GM12878 (cell line): ENCODE data around the gene PTPRM. TPM values are rescaled to one million over a fixed set of nuclear protein-coding genes. Genes with fewer than 3 reads are reported as not detected.

Experiments
- ATAC-seq: fragments of 200-7000 bp; cut with Tn5 transposase; 3 replicates; pipeline ENCODE4 v1.9.1; 2020; ENCODE audit warnings: mild to moderate bottlenecking, moderate library complexity
- BruUV-seq: library from RNA; stranded (reverse); fragments of 400-500 nt; replicated peaks from 2 replicates; lab custom pipeline; 2021; lab: Mats Ljungman, UMichigan
- CTCF ChIA-PET: fragments of 300-600 bp; sonication (Branson Sonifier 250); formaldehyde crosslinking; extraction: SDS; loops from one replicate; lab custom pipeline; 2021; ENCODE audit warnings: inconsistent platforms; lab: Yijun Ruan, JAX
- POLR2A ChIA-PET: fragments of 350-600 bp; formaldehyde crosslinking; extraction: SDS; loops from one replicate; lab custom pipeline; 2021; ENCODE audit warnings: inconsistent platforms; lab: Charles Lee
- RAD21 ChIA-PET: fragments of 300-600 bp; sonication (Branson Sonifier 250); formaldehyde crosslinking; loops from one replicate; lab custom pipeline; 2023; ENCODE audit warnings: antibody characterized with exemption; ENCODE audit not compliant: unreplicated experiment; lab: Charles Lee
- SMC1A ChIA-PET: fragments of 300-600 bp; sonication (Branson Sonifier 250); formaldehyde crosslinking; loops from one replicate; lab custom pipeline; 2023; ENCODE audit not compliant: unreplicated experiment, uncharacterized antibody; lab: Charles Lee
- DNase-seq: peaks from one replicate; pipeline ENCODE4 v3.0.0-alpha.2; 2011; ENCODE audit warnings: low read depth, low spot score
- FAIRE-seq: peaks from 3 replicates; lab custom pipeline; 2011; peaks lifted over from hg19 to GRCh38; lab: Jason Lieb, UNC
- H2AFZ ChIP-seq: 2 replicates; pipeline ENCODE4 v1.6.0; 2011; ENCODE audit warnings: low read depth, low read length, control low read depth; ENCODE audit not compliant: control insufficient read depth
- H3K27ac ChIP-seq: 2 replicates; pipeline ENCODE4 v1.5.1; 2011; ENCODE audit warnings: control low read depth; ENCODE audit not compliant: control insufficient read depth, insufficient read depth
- H3K27me3 ChIP-seq, 2 experiments: replicated peaks in 1 of 2; 2 replicates each; pipeline versions ENCODE4 v1.6.0 to v1.6.1; 2011; ENCODE audit warnings: low read length in 1 of 2; ENCODE audit not compliant: control insufficient read depth in 2 of 2, insufficient read depth in 2 of 2
- H3K36me3 ChIP-seq, 2 experiments: 2 replicates each; pipeline ENCODE4 v1.5.1; 2011; ENCODE audit warnings: low read length in 1 of 2; ENCODE audit not compliant: control insufficient read depth in 2 of 2, insufficient read depth in 2 of 2
- H3K4me1 ChIP-seq: 2 replicates; pipeline ENCODE4 v1.6.1; 2011; ENCODE audit warnings: mild to moderate bottlenecking, low read length, moderate library complexity, mixed read lengths; ENCODE audit not compliant: control insufficient read depth, insufficient read depth
- H3K4me2 ChIP-seq: 2 replicates; pipeline ENCODE4 v1.6.0; 2011; ENCODE audit warnings: control low read depth; ENCODE audit not compliant: control insufficient read depth, insufficient read depth
- H3K4me3 ChIP-seq: fragments of 200-600 bp; sonication (generic); 2 replicates; pipeline ENCODE4 v1.5.1; 2016
- H3K79me2 ChIP-seq: 2 replicates; pipeline ENCODE4 v1.6.0; 2011; ENCODE audit warnings: low read length; ENCODE audit not compliant: control insufficient read depth, insufficient read depth
- H3K9ac ChIP-seq: 2 replicates; pipeline ENCODE4 v1.8.0; 2011; ENCODE audit warnings: low read length, control low read depth, mixed read lengths; ENCODE audit not compliant: control insufficient read depth, insufficient read depth
- H3K9me3 ChIP-seq: replicated peaks from 3 replicates; pipeline ENCODE4 v1.5.1; 2011; ENCODE audit warnings: mild to moderate bottlenecking, low read length; ENCODE audit not compliant: control insufficient read depth, insufficient read depth
- H4K20me1 ChIP-seq: 2 replicates; pipeline ENCODE4 v1.6.0; 2011; ENCODE audit not compliant: control insufficient read depth, insufficient read depth
- EGR1 ChIP-seq, 2 experiments: IDR thresholded peaks; 1 replicate in 1 of 2; 2 replicates in 1 of 2; pipeline ENCODE4 v1.6.1; 2011 to 2012; ENCODE audit warnings: low read depth in 2 of 2, low read length in 2 of 2, borderline replicate concordance in 1 of 2, mild to moderate bottlenecking in 1 of 2, moderate library complexity in 1 of 2
- ETV6 ChIP-seq, 2 experiments: fragments of 450-650 bp in 1 of 2; IDR thresholded peaks in 1 of 2; conservative IDR thresholded peaks in 1 of 2; 2 replicates each; pipeline ENCODE4 v1.6.1; 2014; ENCODE audit warnings: antibody characterized with exemption in 1 of 2, borderline replicate concordance in 1 of 2, low read depth in 1 of 2, mild to moderate bottlenecking in 1 of 2, moderate library complexity in 1 of 2
- HSF1 ChIP-seq: fragments of 150-350 bp; IDR thresholded peaks from 2 replicates; pipeline ENCODE4 v1.6.1; 2014; ENCODE audit warnings: mild to moderate bottlenecking, low read depth, low read length
- JUNB ChIP-seq: IDR thresholded peaks from 2 replicates; pipeline ENCODE4 v1.6.1; 2016; ENCODE audit warnings: antibody characterized with exemption, mild to moderate bottlenecking
- LARP7 ChIP-seq: fragments of 450-650 bp; IDR thresholded peaks from 2 replicates; pipeline ENCODE4 v1.6.1; 2017; ENCODE audit warnings: mild to moderate bottlenecking
- PRDM15 ChIP-seq: fragments of 450-650 bp; formaldehyde crosslinking; IDR thresholded peaks from 2 replicates; pipeline ENCODE4 v1.4.0; 2020; ENCODE audit warnings: mild to moderate bottlenecking, moderate library complexity
- RCOR1 ChIP-seq: conservative IDR thresholded peaks from 2 replicates; pipeline ENCODE4 v1.6.1; 2012; ENCODE audit warnings: low read depth, low read length, improper control_type of control experiment
- REST ChIP-seq: IDR thresholded peaks from 2 replicates; pipeline ENCODE4 v1.6.1; 2012; ENCODE audit warnings: mild to moderate bottlenecking, low read depth, low read length
- SMAD1 ChIP-seq: fragments of 450-650 bp; IDR thresholded peaks from 2 replicates; pipeline ENCODE4 v1.6.1; 2018; ENCODE audit warnings: mild to moderate bottlenecking, low read depth; ENCODE audit not compliant: partially characterized antibody
- ZBTB33 ChIP-seq: fragments of 450-650 bp; IDR thresholded peaks from 2 replicates; pipeline ENCODE4 v1.6.1; 2017; ENCODE audit warnings: mild to moderate bottlenecking
- ZNF274 ChIP-seq: IDR thresholded peaks from one replicate; pipeline ENCODE4 v1.8.0; 2011; ENCODE audit not compliant: insufficient read length, insufficient read depth
- WGBS: methylation state at CpG from one replicate; pipeline ENCODE4 v1.1.6; 2016; ENCODE audit warnings: low lambda C conversion rate; ENCODE audit not compliant: insufficient replicate concordance, insufficient coverage; ENCODE audit errors: missing lambda C conversion rate; 5-methylcytosine and 5-hydroxymethylcytosine counted together
- in situ Hi-C: fragments of 300-500 bp; cut with MboI; formaldehyde crosslinking; loops from 9 replicates; pipeline ENCODE4 v1.14.3; 2018; ENCODE audit warnings: mixed read lengths
- intact Hi-C: fragments of 100-400 bp; cut with micrococcal nuclease; formaldehyde crosslinking; loops from one replicate; pipeline ENCODE4 v1.14.2; 2022; ENCODE audit not compliant: unreplicated experiment
- polyA plus RNA-seq, 11 experiments: library from polyadenylated mRNA; depleted of rRNA in 4 of 11; unstranded in 6 of 11; stranded (reverse) in 5 of 11; fragments of >200 nt; fragmentation: Nextera tagmentation in 4 of 11; fragmentation: Illumina TruSeq in 1 of 11; extraction: Ambion mirVana in 4 of 11; extraction: Trizol in 1 of 11; gene quantifications; 1 replicate in 1 of 11; 2 replicates in 10 of 11; pipeline versions ENCODE4 v1.2.1 to v1.2.3, GENCODE V29; 2011 to 2016; ENCODE audit warnings: inconsistent platforms in 2 of 11, missing spikeins in 2 of 11, low read depth in 1 of 11
- total RNA-seq, 4 experiments: library from RNA; depleted of rRNA in 3 of 4; stranded (reverse); fragments of >200 nt in 3 of 4; fragmentation: Illumina TruSeq in 1 of 4; extraction: Trizol in 1 of 4; gene quantifications; 2 replicates each; pipeline versions ENCODE4 v1.2.1 to v1.2.3, GENCODE V29; 2013 to 2021

PTPRM gene
- total and polyA plus RNA-seq, 10 of the 15 experiments (the other 5 are each of a cell fraction or from before 2014, with no cell fraction given), result 0.07 to 22.6 (median 0.60) TPM

GRCh38 chr18:7941533-7941932 lies 374.4 kb downstream of the PTPRM start (continued):
- TF ChIP-seq PRDM15 (CRISPR knock-in tag), result no peak

GRCh38 chr18:7945882-7946281 lies 378.8 kb downstream of the PTPRM start:
- RAD21 ChIA-PET, result interaction anchor here (1.0 kb wide), 1 partner anchor 32 kb away, joined by 3 read pairs; no protein-coding TSS in a partner anchor
- BruUV-seq, result no TSS peak
- POLR2A ChIA-PET, result no interaction called here
- intact Hi-C loops, result no loop called here
- Histone ChIP-seq H3K4me2 (no peak overlapping the region), H3K9me3 (no peaks in the 10 kb centered on the region), H3K4me3 (no peak overlapping the region), H3K27ac (no peak overlapping the region), H3K27me3 (no peaks in the 10 kb centered on the region; a peak in 1 of 4 replicates), H3K36me3 (no peaks in the 10 kb centered on the region), H3K9ac (no peak overlapping the region), H3K4me1 (no peaks in the 10 kb centered on the region), H3K79me2 (no peaks in the 10 kb centered on the region), H4K20me1 (no peaks in the 10 kb centered on the region), H2AFZ (no peak overlapping the region)
- SMC1A ChIA-PET, result interaction anchor here (1.0 kb wide), 1 partner anchor 16 kb away, joined by 3 read pairs; no protein-coding TSS in a partner anchor
- FAIRE-seq (no peak), ATAC-seq (peak; percentile 57), DNase-seq (no peak)
- 0% methylated on average over 3 of the region's 3 CpGs for WGBS
- CTCF ChIA-PET, result no interaction called here
- in situ Hi-C loops, result no loop called here
- TF ChIP-seq REST (no peak), RCOR1 (no peak), JUNB (no peak), SMAD1 (no peak), EGR1 (IDR thresholded peaks at IDR 0.05; ENCODE audit: borderline replicate concordance in 1 of 2, low read depth in 2 of 2, low read length in 2 of 2) (no peak), ZBTB33 (no peak), HSF1 (no peak), ZNF274 (no peak), LARP7 (no peak), ETV6 (conservative IDR thresholded peaks at IDR 0.05 in 1 of 2, IDR thresholded peaks at IDR 0.05 in 1 of 2; ENCODE audit: borderline replicate concordance in 1 of 2, low read depth in 1 of 2) (no peak)
